Vagina (tissue), 2 donors: ENCODE measurements around the gene NRG2.

Experiments
- CTCF ChIP-seq, 3 experiments: fragments of 450-650 bp in 2 of 3; fragments of 200-600 bp in 1 of 3; sonication (generic) in 1 of 3; IDR thresholded peaks; one replicate each; pipeline ENCODE4 v1.5.1; 2017 to 2019; ENCODE audit warnings: antibody characterized with exemption in 3 of 3, mild to moderate bottlenecking in 2 of 3, moderate library complexity in 2 of 3
- POLR2A ChIP-seq, 2 donors: fragments of 450-650 bp; IDR thresholded peaks; one replicate each; pipeline ENCODE4 v1.6.1; 2017; ENCODE audit warnings: antibody characterized with exemption in 2 of 2, mild to moderate bottlenecking in 2 of 2, moderate library complexity in 2 of 2

- TF ChIP-seq CTCF (IDR thresholded peaks at IDR 0.05) (peak; percentile 11 to 24 (median 20)), POLR2A (IDR thresholded peaks at IDR 0.05) (no peak)
Measured at GRCh38 chr5:140042643-140043507, at the start of gene NRG2.
